SK-N-SH (cell line): Measurements from ENCODE around the gene IGF2BP2.
"Not testable (repeated sequence)": the region's sequence is repeated elsewhere in the genome, so short reads cannot be mapped to it uniquely, and the experiment has no call there.

Experiments used
- CHD2 ChIP-seq: fragments of 150-350 bp; IDR thresholded peaks from 2 replicates; pipeline ENCODE4 v1.6.1; 2018; ENCODE audit warnings: low read length; ENCODE audit not compliant: partially characterized antibody
- CTCF ChIP-seq: fragments of 200-600 bp; sonication (generic); IDR thresholded peaks from 2 replicates; pipeline ENCODE4 v1.6.1; 2017; ENCODE audit warnings: antibody characterized with exemption, mild to moderate bottlenecking, moderate library complexity
- EP300 ChIP-seq, 2 experiments: IDR thresholded peaks; 2 replicates each; pipeline versions ENCODE4 v1.4.0 to v1.6.1; 2012; ENCODE audit warnings: borderline replicate concordance in 1 of 2, low read depth in 1 of 2, low read length in 1 of 2
- EZH2phosphoT487 ChIP-seq: fragments of 200-600 bp; sonication (generic); IDR thresholded peaks from 2 replicates; pipeline ENCODE4 v1.6.1; 2017; ENCODE audit warnings: low read depth, mixed run types, mild to moderate bottlenecking, antibody characterized with exemption, moderate library complexity, borderline replicate concordance
- FOXJ3 ChIP-seq: sonication (generic); formaldehyde crosslinking; IDR thresholded peaks from 2 replicates; pipeline ENCODE4 v1.5.1; 2020; ENCODE audit warnings: mild to moderate bottlenecking, missing genetic modification reagents
- NRF1 ChIP-seq: IDR thresholded peaks from 2 replicates; pipeline ENCODE4 v1.6.1; 2012; ENCODE audit warnings: low read depth, mild to moderate bottlenecking, low read length
- POLR2AphosphoS5 ChIP-seq: IDR thresholded peaks from 2 replicates; pipeline ENCODE4 v1.6.1; 2012; ENCODE audit warnings: low read depth, low read length
- TAF1 ChIP-seq: IDR thresholded peaks from 2 replicates; pipeline ENCODE4 v1.6.1; 2012; ENCODE audit warnings: low read depth, mild to moderate bottlenecking, low read length, moderate library complexity, borderline replicate concordance
- YY1 ChIP-seq: IDR thresholded peaks from 2 replicates; pipeline ENCODE4 v1.4.0; 2012; ENCODE audit warnings: low read depth, mild to moderate bottlenecking
- ZBTB33 ChIP-seq: IDR thresholded peaks from 2 replicates; pipeline ENCODE4 v1.4.0; 2012; ENCODE audit warnings: low read depth, borderline replicate concordance
- TF ChIP-seq, protein P1 (sequence below): IDR thresholded peaks from 2 replicates; pipeline ENCODE4 v1.4.0; 2012; ENCODE audit warnings: low read depth

- TF ChIP-seq CTCF; CHD2; POLR2AphosphoS5; ZBTB33; EZH2phosphoT487; EP300 (IDR thresholded peaks at IDR 0.05; ENCODE audit: borderline replicate concordance in 1 of 2, low read depth in 1 of 2, low read length in 1 of 2); TAF1; NRF1; FOXJ3 (CRISPR knock-in tag); YY1: not testable (repeated sequence)
- TF ChIP-seq, protein P1, sequence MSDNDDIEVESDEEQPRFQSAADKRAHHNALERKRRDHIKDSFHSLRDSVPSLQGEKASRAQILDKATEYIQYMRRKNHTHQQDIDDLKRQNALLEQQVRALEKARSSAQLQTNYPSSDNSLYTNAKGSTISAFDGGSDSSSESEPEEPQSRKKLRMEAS, result not testable (repeated sequence)
Observed at GRCh38 chr3:185645191-185645590, 179.7 kb downstream of the IGF2BP2 start.
